ENCODE data around the gene PRDX4.
"Not testable (repeated sequence)": the region's sequence is repeated elsewhere in the genome, so short reads cannot be mapped to it uniquely, and the experiment has no call there.

PRDX4 gene

GRCh38 chrX:23673108-23673507, 5.8 kb downstream of the PRDX4 start:
- no peak for DNase-seq (ENCODE audit: low read depth in 2 of 2)

GRCh38 chrX:23676486-23676885, 9.2 kb downstream of the PRDX4 start:
- DNase-seq (ENCODE audit: low read depth in 2 of 2) = not testable (repeated sequence)

GRCh38 chrX:23692166-23692565, 24.9 kb downstream of the PRDX4 start:
- no peak for DNase-seq (ENCODE audit: low read depth in 2 of 2)

GRCh38 chrX:23694606-23695005, 27.3 kb downstream of the PRDX4 start:
- DNase-seq (ENCODE audit: low read depth in 2 of 2) = peak in 1 of 2 donors; percentile 7

- peak in 1 of 2 donors; percentile 8 for DNase-seq (ENCODE audit: low read depth in 2 of 2)
Observed at GRCh38 chrX:23699636-23700194, 32.4 kb downstream of the PRDX4 start.

- no peak for DNase-seq (ENCODE audit: low read depth in 2 of 2)
Observed at GRCh38 chrX:23704673-23705206, 37.4 kb downstream of the PRDX4 start.

- no peak for DNase-seq (ENCODE audit: low read depth in 2 of 2)
Observed at GRCh38 chrX:23705235-23705634, 37.9 kb downstream of the PRDX4 start.

GRCh38 chrX:23720117-23720677, 52.9 kb downstream of the PRDX4 start:
- DNase-seq (ENCODE audit: low read depth in 2 of 2) = no peak

GRCh38 chrX:23726191-23726590, 58.9 kb downstream of the PRDX4 start:
- DNase-seq (ENCODE audit: low read depth in 2 of 2) = no peak

GRCh38 chrX:23727206-23727605, 59.9 kb downstream of the PRDX4 start:
- DNase-seq (ENCODE audit: low read depth in 2 of 2) = no peak

- DNase-seq (ENCODE audit: low read depth in 2 of 2) = no peak
Observed at GRCh38 chrX:23729214-23729613, 61.9 kb downstream of the PRDX4 start.

- no peak for DNase-seq (ENCODE audit: low read depth in 2 of 2)
Observed at GRCh38 chrX:23731951-23732350, 64.7 kb downstream of the PRDX4 start.

GRCh38 chrX:23732704-23733103, 65.4 kb downstream of the PRDX4 start:
- DNase-seq (ENCODE audit: low read depth in 2 of 2) = no peak

Measured in stimulated activated CD8-positive, alpha-beta memory T cell treated with anti-CD3 and anti-CD28 coated beads, Interleukin-2, amount 100 ng/mL, for 1 hour (primary cell).